Stimulated activated CD4-positive, alpha-beta T cell treated with anti-CD3 and anti-CD28 coated beads, TNF-alpha, amount 100 ng/mL, for 1 hour (primary cell): ENCODE results near the gene SKP2.
"Not testable (repeated sequence)": the region's sequence is repeated elsewhere in the genome, so short reads cannot be mapped to it uniquely, and the experiment has no call there.

Experiments
- DNase-seq, 3 donors: peaks; one replicate each; pipeline ENCODE4 v3.0.0-alpha.2; 2020; ENCODE audit warnings: low read depth in 3 of 3, low spot score in 1 of 3

Gene SKP2

DNA sequence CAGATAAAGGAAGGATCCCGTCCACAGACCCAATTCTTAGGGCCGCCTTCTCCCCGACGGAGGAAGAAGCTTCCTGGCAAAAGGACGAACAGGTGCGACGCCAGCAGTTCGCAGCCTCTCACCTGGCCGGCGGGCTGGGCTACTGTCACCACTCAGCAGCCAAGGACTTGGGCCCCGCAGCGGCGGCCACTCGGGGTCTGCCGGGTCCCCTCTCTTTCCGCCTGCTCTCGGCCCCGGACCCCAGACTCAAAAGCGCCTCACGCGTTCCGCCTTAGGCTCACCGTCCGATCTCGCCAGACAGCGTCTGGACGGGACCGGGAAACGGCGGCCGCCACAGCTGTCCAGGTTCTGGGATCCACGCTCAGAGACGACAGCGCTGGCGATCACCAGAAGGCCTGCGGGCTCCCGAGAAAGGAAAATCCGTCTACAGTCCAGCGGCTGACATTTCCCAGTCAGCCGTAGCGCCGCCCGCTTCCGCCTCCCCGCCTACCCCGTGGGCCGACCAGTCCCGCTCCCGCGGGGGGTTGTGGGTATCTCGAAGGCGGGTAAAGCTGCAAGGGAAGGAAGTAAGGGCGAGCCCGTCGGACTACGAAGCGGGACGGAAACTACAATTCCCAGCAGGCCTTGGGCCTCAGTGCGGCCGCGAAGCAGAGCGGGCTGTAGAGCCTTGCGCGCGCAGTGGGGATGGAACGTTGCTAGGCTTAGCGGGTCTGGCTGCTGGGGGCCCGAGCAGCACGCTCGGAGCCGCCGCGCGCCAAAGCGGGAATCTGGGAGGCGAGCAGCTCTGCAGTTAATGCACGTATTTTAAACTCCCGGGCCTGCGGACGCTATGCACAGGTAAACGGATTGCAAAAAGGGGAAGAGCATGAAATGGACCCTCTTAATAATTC is at the start of gene SKP2, which contains the start of gene LMBRD2:
TSS of gene SKP2 (plus strand) at position 678 of the 890 bp plus-strand sequence. CDS start at position 830, 152 bp downstream.
TSS of gene LMBRD2 (minus strand) at position 454 of the 890 bp plus-strand sequence. CDS start 8,538 bp downstream, outside the sequence.
- DNase-seq = peak; percentile 87 to 91 (median 88)

DNA sequence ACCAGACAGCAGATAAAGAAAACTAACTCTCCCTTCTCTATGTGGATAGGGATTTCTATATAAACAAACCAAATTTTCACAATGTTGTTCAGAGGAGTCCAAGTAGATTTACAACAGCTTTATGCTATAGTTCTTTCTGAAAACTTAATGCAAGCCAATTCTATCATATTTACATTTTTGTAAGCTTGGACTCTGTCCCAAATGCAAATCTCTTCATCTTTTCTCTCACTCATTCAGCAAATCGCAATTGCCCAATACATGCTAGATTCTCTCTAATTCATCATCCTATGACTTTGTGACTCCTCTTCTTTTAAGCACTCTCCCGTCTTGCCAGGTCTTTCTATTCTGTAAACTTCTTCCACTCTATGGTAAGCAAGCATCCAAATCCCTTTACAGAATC is 46.1 kb upstream of the SKP2 start:
- DNase-seq = no peak

- DNase-seq = no peak
Observed at GRCh38 chr5:36108758-36109460, 43.0 kb upstream of the SKP2 start.

DNA sequence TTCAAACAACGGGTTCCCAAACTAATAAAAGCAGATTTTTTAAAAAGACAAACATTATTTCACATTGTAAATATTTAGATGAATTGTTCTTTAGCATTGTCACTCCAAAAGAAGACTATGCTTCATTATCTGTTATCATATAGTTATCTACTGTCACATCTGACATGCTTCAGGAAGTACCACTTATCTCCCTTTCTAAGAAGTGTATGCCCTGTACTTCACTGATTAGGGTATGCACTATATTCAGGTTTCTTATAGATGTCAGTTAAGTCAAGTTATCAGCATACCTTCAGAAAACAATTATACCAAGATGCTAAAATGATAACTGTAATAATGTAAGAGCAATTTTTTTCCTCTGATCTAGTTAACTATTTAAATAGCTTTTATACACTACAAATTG is 40.7 kb upstream of the SKP2 start:
- no peak for DNase-seq

- no peak for DNase-seq
Observed at GRCh38 chr5:36125868-36126267, 26.0 kb upstream of the SKP2 start.

DNA sequence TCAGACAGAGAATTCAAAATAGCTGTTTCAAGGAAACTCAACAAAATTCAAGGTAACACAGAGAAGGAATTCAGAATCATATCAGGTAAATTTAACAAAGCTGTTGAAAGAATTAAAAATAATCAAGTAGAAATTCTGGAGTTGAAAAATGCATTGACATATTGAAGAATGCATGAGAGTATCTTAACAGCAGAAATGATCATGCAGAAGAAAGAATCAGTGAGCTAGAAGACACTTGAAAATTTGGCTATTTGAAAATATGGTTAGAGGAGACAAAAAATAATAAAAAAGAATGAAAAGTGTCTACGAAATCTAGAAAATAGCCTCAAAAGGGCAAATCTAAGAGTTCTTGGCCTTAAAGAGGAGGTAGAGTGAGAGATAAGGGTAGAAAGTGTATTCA is 23.1 kb upstream of the SKP2 start:
- no peak for DNase-seq

- DNase-seq = not testable (repeated sequence)
Observed at GRCh38 chr5:36129666-36130065, 22.2 kb upstream of the SKP2 start.

GRCh38 chr5:36133009-36133408 is 18.9 kb upstream of the SKP2 start:
- not testable (repeated sequence) for DNase-seq

GRCh38 chr5:36135988-36136387 is 15.9 kb upstream of the SKP2 start:
- DNase-seq = no peak

GRCh38 chr5:36136581-36136980 is 15.3 kb upstream of the SKP2 start:
- no peak for DNase-seq

DNA sequence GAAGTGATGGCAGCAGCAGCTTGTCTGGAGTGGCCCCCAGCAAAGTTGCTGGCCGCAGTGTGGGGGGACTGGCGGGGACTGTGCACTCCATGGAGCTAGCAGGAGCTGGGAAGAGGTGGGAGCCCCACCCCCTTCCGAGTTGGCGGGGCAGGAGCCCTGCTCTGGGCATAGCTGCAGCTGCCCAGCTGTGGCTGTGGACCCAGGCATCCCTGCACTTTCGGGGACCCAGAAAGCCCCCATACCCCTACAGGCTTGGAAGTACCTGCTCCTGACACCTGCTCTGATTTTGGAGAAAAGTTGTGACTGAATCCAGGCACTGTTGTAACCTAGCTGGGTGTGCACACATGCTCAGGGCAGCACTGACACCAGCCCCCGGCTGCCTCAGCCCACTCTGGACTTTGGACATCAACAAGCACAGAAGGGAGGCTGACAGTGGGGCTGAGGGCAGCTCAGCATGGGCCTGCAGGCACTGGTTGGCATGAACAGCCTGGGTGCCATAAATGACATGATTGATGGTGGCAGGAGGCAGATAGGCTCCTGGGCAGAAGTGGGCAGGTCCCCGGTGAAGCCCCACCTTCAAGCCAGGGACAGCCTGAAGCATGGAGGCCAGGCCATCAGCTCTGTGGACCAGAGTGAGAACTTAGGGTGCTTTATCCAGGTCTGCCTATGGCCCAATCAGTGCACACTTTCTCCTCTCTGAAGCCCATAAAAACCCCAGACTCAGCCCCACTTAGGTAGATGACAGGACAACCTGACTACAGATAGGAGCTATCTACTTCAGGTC is 12.8 kb upstream of the SKP2 start:
- no peak for DNase-seq

DNA sequence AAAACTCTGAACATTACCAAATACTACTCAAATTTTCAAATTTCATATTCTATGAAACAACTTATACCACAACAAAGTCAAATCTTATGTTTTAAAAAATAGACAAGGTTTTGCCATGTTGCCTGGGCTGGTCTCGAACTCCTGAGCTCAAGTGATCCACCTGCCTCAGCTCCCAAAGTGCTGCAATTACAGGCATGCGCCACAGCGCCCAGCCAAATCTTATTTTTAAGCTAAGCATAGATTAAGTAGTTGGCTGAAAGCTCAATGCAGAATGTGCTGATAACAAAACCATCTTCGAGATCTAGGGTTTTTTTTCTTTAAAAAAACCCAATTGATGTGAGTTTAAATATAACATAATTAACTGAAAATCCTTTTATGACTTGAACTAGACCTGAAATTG is 6.6 kb upstream of the SKP2 start:
- DNase-seq = no peak

- no peak for DNase-seq
Observed at GRCh38 chr5:36146390-36146789, 5.5 kb upstream of the SKP2 start.

- DNase-seq = no peak
Observed at GRCh38 chr5:36147681-36148080, 4.2 kb upstream of the SKP2 start.

GRCh38 chr5:36150676-36151433 is 1.1 kb upstream of the SKP2 start:
- DNase-seq = peak in 1 of 3 donors; percentile 24

- DNase-seq = no peak
Observed at GRCh38 chr5:36152324-36153297, 700 bp downstream of the SKP2 start.

- DNase-seq = no peak
Observed at GRCh38 chr5:36153298-36153677, 1.4 kb downstream of the SKP2 start.

DNA sequence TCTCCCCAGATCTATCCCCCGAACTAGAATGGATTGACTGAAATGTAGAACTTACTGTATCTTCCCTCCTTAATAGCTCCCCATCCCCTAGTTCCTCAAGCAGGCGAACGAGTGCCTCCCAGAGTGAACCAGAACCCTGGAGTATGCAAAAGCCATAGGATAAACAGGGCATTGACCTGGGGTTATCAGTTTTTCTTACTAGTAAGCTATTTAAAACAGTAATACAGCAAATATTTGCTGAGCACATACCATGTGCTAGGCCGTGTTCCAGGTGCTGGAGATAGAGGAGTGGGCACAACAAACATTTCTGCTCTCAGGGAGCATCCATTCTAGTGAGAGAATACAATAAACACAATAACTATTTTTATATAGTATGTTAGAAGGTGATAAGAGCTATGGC is 1.8 kb downstream of the SKP2 start:
- no peak for DNase-seq

- DNase-seq = no peak
Observed at GRCh38 chr5:36155291-36155690, 3.4 kb downstream of the SKP2 start.
